SK-N-SH (cell line): ENCODE data around the gene ARHGAP10. TPM values are rescaled to one million over a fixed set of nuclear protein-coding genes. Genes with fewer than 3 reads are reported as not detected.

Experiments
- CTCF ChIA-PET: fragments of 300-600, 350-600 bp; formaldehyde crosslinking; extraction: SDS; loops from one replicate; lab custom pipeline; 2021; lab: Yijun Ruan, JAX
- POLR2A ChIA-PET: fragments of 350-600 bp; sonication (Branson Sonifier 250); formaldehyde crosslinking; extraction: SDS; loops from one replicate; lab custom pipeline; 2020; ENCODE audit warnings: antibody characterized with exemption, inconsistent platforms; lab: Yijun Ruan, JAX
- DNase-seq: peaks from one replicate; pipeline ENCODE4 v3.0.0; 2012
- H2AFZ ChIP-seq: fragments of 200-600 bp; sonication (generic); 2 replicates; pipeline ENCODE4 v1.8.1; 2016; ENCODE audit warnings: antibody characterized with exemption, mild to moderate bottlenecking, low read depth
- H3F3A ChIP-seq: fragments of 200-600 bp; sonication (generic); replicated peaks from 2 replicates; pipeline ENCODE3; 2016; ENCODE audit warnings: antibody characterized with exemption, mild to moderate bottlenecking; ENCODE audit not compliant: insufficient read depth
- H3K27ac ChIP-seq, 2 experiments: fragments of 200-500 bp in 1 of 2; fragments of 200-600 bp in 1 of 2; sonication (Bioruptor generic) in 1 of 2; sonication (generic), shearing (Covaris generic) in 1 of 2; 2 replicates each; pipeline versions ENCODE4 v1.5.1 to v1.6.1; 2014 to 2016; ENCODE audit warnings: low read depth in 2 of 2, inconsistent platforms in 1 of 2, low read length in 1 of 2, mild to moderate bottlenecking in 1 of 2, mixed read lengths in 1 of 2
- H3K27me3 ChIP-seq: fragments of 200-600 bp; sonication (generic), shearing (Covaris generic); 2 replicates; pipeline ENCODE4 v1.6.1; 2016; ENCODE audit warnings: mixed run types; ENCODE audit not compliant: insufficient read depth
- H3K36me3 ChIP-seq, 2 experiments: fragments of 200-500 bp in 1 of 2; fragments of 200-600 bp in 1 of 2; sonication (Bioruptor generic) in 1 of 2; sonication (generic) in 1 of 2; replicated peaks in 1 of 2; 2 replicates each; pipeline versions ENCODE3 to v1.5.1; 2014 to 2016; ENCODE audit warnings: low read length in 1 of 2, mild to moderate bottlenecking in 1 of 2; ENCODE audit not compliant: insufficient read depth in 2 of 2, control insufficient read depth in 1 of 2
- H3K4me1 ChIP-seq, 2 experiments: fragments of 200-500 bp in 1 of 2; fragments of 200-600 bp in 1 of 2; sonication (Bioruptor generic) in 1 of 2; sonication (generic), shearing (Covaris generic) in 1 of 2; 2 replicates each; pipeline versions ENCODE4 v1.5.1 to v1.6.1; 2014 to 2016; ENCODE audit warnings: low read depth in 1 of 2, low read length in 1 of 2, mixed run types in 1 of 2; ENCODE audit not compliant: insufficient read depth in 2 of 2, control insufficient read depth in 1 of 2
- H3K4me2 ChIP-seq: fragments of 200-600 bp; sonication (generic), shearing (Covaris generic); 2 replicates; pipeline ENCODE4 v1.6.1; 2017; ENCODE audit warnings: mixed run types
- H3K4me3 ChIP-seq, 2 experiments: fragments of 200-500 bp in 1 of 2; fragments of 200-600 bp in 1 of 2; sonication (Bioruptor generic) in 1 of 2; sonication (generic), shearing (Covaris generic) in 1 of 2; 2 replicates each; pipeline versions ENCODE4 v1.5.1 to v1.8.1; 2014 to 2016; ENCODE audit warnings: low read depth in 2 of 2, inconsistent platforms in 1 of 2, low read length in 1 of 2, mild to moderate bottlenecking in 1 of 2, mixed read lengths in 1 of 2, moderate library complexity in 1 of 2
- H3K79me2 ChIP-seq: fragments of 200-600 bp; sonication (generic); 2 replicates; pipeline ENCODE4 v1.8.1; 2017; ENCODE audit warnings: mild to moderate bottlenecking; ENCODE audit not compliant: insufficient read depth
- H3K9ac ChIP-seq: fragments of 200-600 bp; sonication (generic); 2 replicates; pipeline ENCODE4 v1.6.1; 2017; ENCODE audit warnings: mixed run types
- H3K9me2 ChIP-seq: fragments of 200-600 bp; sonication (generic); 2 replicates; pipeline ENCODE4 v1.6.1; 2017; ENCODE audit warnings: mixed run types
- H3K9me3 ChIP-seq: fragments of 200-600 bp; sonication (generic); 2 replicates; pipeline ENCODE4 v1.6.1; 2017; ENCODE audit warnings: mixed run types, mild to moderate bottlenecking, moderate library complexity
- H4K20me1 ChIP-seq: fragments of 200-600 bp; sonication (generic); 2 replicates; pipeline ENCODE4 v1.6.1; 2017; ENCODE audit warnings: mild to moderate bottlenecking, mixed run types; ENCODE audit not compliant: insufficient read depth
- CTCF ChIP-seq: fragments of 200-600 bp; sonication (generic); IDR thresholded peaks from 2 replicates; pipeline ENCODE4 v1.6.1; 2017; ENCODE audit warnings: antibody characterized with exemption, mild to moderate bottlenecking, moderate library complexity
- EZH2phosphoT487 ChIP-seq: fragments of 200-600 bp; sonication (generic); IDR thresholded peaks from 2 replicates; pipeline ENCODE4 v1.6.1; 2017; ENCODE audit warnings: low read depth, mixed run types, mild to moderate bottlenecking, antibody characterized with exemption, moderate library complexity, borderline replicate concordance
- FOSL2 ChIP-seq: IDR thresholded peaks from 2 replicates; pipeline ENCODE4 v1.4.0; 2012; ENCODE audit warnings: low read depth, mild to moderate bottlenecking, moderate library complexity, borderline replicate concordance
- FOXM1 ChIP-seq: IDR thresholded peaks from 2 replicates; pipeline ENCODE4 v1.4.0; 2012; ENCODE audit warnings: low read depth, mild to moderate bottlenecking
- GABPA ChIP-seq: IDR thresholded peaks from 2 replicates; pipeline ENCODE4 v1.4.0; 2012; ENCODE audit warnings: low read depth, mild to moderate bottlenecking
- JUND ChIP-seq: IDR thresholded peaks from 2 replicates; pipeline ENCODE4 v1.4.0; 2012
- MAX ChIP-seq: IDR thresholded peaks from 2 replicates; pipeline ENCODE4 v1.4.0; 2012; ENCODE audit warnings: low read depth
- MXI1 ChIP-seq: IDR thresholded peaks from 2 replicates; pipeline ENCODE4 v1.6.1; 2012; ENCODE audit warnings: mild to moderate bottlenecking, low read depth, low read length, improper control_type of control experiment
- PBX3 ChIP-seq: IDR thresholded peaks from 2 replicates; pipeline ENCODE4; 2012
- POLR2AphosphoS5 ChIP-seq: IDR thresholded peaks from 2 replicates; pipeline ENCODE4 v1.6.1; 2012; ENCODE audit warnings: low read depth, low read length
- RAD21 ChIP-seq: IDR thresholded peaks from 2 replicates; pipeline ENCODE4 v1.6.1; 2012; ENCODE audit warnings: mild to moderate bottlenecking, low read length
- RFX5 ChIP-seq: IDR thresholded peaks from 2 replicates; pipeline ENCODE4 v1.6.1; 2012; ENCODE audit warnings: mild to moderate bottlenecking, improper control_type of control experiment, low read length
- RXRA ChIP-seq: IDR thresholded peaks from 2 replicates; pipeline ENCODE4 v1.4.0; 2012; ENCODE audit warnings: low read depth, mild to moderate bottlenecking, borderline replicate concordance
- TCF12 ChIP-seq: IDR thresholded peaks from 2 replicates; pipeline ENCODE4 v1.4.0; 2012
- TEAD4 ChIP-seq: IDR thresholded peaks from 2 replicates; pipeline ENCODE4 v1.4.0; 2012; ENCODE audit warnings: mild to moderate bottlenecking, borderline replicate concordance; ENCODE audit not compliant: insufficient read depth
- USF1 ChIP-seq: IDR thresholded peaks from 2 replicates; pipeline ENCODE4 v1.4.0; 2012; ENCODE audit warnings: low read depth, borderline replicate concordance
- USF2 ChIP-seq: fragments of 150-350 bp; IDR thresholded peaks from 2 replicates; pipeline ENCODE4 v1.6.1; 2017; ENCODE audit warnings: antibody characterized with exemption, low read length, low read depth, borderline replicate concordance
- YY1 ChIP-seq: IDR thresholded peaks from 2 replicates; pipeline ENCODE4 v1.4.0; 2012; ENCODE audit warnings: low read depth, mild to moderate bottlenecking
- WGBS: methylation state at CpG from one replicate; pipeline ENCODE4 v1.1.6; 2017; ENCODE audit warnings: low lambda C conversion rate; 5-methylcytosine and 5-hydroxymethylcytosine counted together
- polyA plus RNA-seq, 3 experiments: library from polyadenylated mRNA; depleted of rRNA; stranded (reverse); fragments of >200 nt; gene quantifications; 2 replicates each; pipeline ENCODE4 v1.2.3, GENCODE V29; 2012

The ARHGAP10 gene
- polyA plus RNA-seq, 1 of the 3 experiments (the other 2 are of a cell fraction): 15.1 TPM

- no peak for TF ChIP-seq CTCF
- TF ChIP-seq, all 33 proteins: peak for 0
Observed at GRCh38 chr4:147808447-147808846, 76.6 kb downstream of the ARHGAP10 start (continued).

- ChIA-PET CTCF (interaction anchor here (0.7 to 3.5 kb wide), 6 partner anchors 15 to 79 kb away, joined by 3 to 14 read pairs (median 3); partner anchors contain the start of gene ARHGAP10), POLR2A (no interaction called here)
- no peak for DNase-seq
- H3K27me3 ChIP-seq: no peaks in the 10 kb centered on the region
- H3K4me1 ChIP-seq: peaks cover 0 to 11% of the 10 kb centered on the region in 2 experiments; a peak in 1 of 4 replicates
- peaks cover 50% of the 10 kb centered on the region for H3K79me2 ChIP-seq
- H3K36me3 ChIP-seq: no peaks in the 10 kb centered on the region
- no peak overlapping the region for H2AFZ ChIP-seq
- no peaks in the 10 kb centered on the region for H3K9me3 ChIP-seq
- WGBS: 88% methylated on average over 3 of the region's 3 CpGs
- H3K27ac ChIP-seq: no peak overlapping the region
- H3F3A ChIP-seq: peaks cover 4% of the 10 kb centered on the region
- TF ChIP-seq JUND: no peak
- H3K4me3 ChIP-seq: no peak overlapping the region
- H3K9ac ChIP-seq: no peak overlapping the region
- H3K9me2 ChIP-seq: no peaks in the 10 kb centered on the region
- no peak overlapping the region for H3K4me2 ChIP-seq
- H4K20me1 ChIP-seq: peaks cover 9% of the 10 kb centered on the region; the same call in 1 of the 2 replicates
Observed at GRCh38 chr4:147809211-147809610, 77.3 kb downstream of the ARHGAP10 start.

- peaks cover 46% of the 10 kb centered on the region; the same call in 1 of the 2 replicates for H3K79me2 ChIP-seq
- no peak overlapping the region for H3K4me2 ChIP-seq
- 92% methylated on average over 6 of the region's 6 CpGs for WGBS
- no peak overlapping the region for H3K9ac ChIP-seq
- no peaks in the 10 kb centered on the region for H3K27me3 ChIP-seq
- no peaks in the 10 kb centered on the region for H3K36me3 ChIP-seq
- no peaks in the 10 kb centered on the region for H3F3A ChIP-seq
- no peaks in the 10 kb centered on the region for H3K9me2 ChIP-seq
- ChIA-PET CTCF (interaction anchor here (1.0 to 3.5 kb wide), 2 partner anchors 49 to 55 kb away, joined by 3 to 14 read pairs; no protein-coding TSS in a partner anchor), POLR2A (no interaction called here)
- H3K4me3 ChIP-seq: no peak overlapping the region
- H2AFZ ChIP-seq: no peak overlapping the region
- H4K20me1 ChIP-seq: peaks cover 9% of the 10 kb centered on the region; the same call in 1 of the 2 replicates
- no peak overlapping the region for H3K27ac ChIP-seq
- H3K9me3 ChIP-seq: no peaks in the 10 kb centered on the region
- H3K4me1 ChIP-seq: peaks cover 0 to 20% of the 10 kb centered on the region in 2 experiments; a peak in 2 of 4 replicates
- DNase-seq: no peak
- TF ChIP-seq YY1: no peak
- TF ChIP-seq JUND: no peak
- no peak for TF ChIP-seq RXRA
- no peak for TF ChIP-seq PBX3
- TF ChIP-seq USF2: no peak
- TF ChIP-seq EZH2phosphoT487: no peak
- no peak for TF ChIP-seq TEAD4
- TF ChIP-seq TCF12: no peak
- TF ChIP-seq MXI1: no peak
- no peak for TF ChIP-seq CTCF
- no peak for TF ChIP-seq POLR2AphosphoS5
- no peak for TF ChIP-seq USF1
- no peak for TF ChIP-seq GABPA
- no peak for TF ChIP-seq RFX5
- TF ChIP-seq FOXM1: no peak
- no peak for TF ChIP-seq FOSL2
- no peak for TF ChIP-seq RAD21
- TF ChIP-seq MAX: no peak
Observed at GRCh38 chr4:147811878-147812277, 80.0 kb downstream of the ARHGAP10 start.
